NCI-H748 treated with DMSO at 0.1 percent for 48 hours (cell line): ENCODE results near the gene FANCC.

ENCODE experiments used
- DNase-seq: peaks from one replicate; lab custom pipeline; 2025; lab: John Stamatoyannopoulos, UW

Gene FANCC

DNA sequence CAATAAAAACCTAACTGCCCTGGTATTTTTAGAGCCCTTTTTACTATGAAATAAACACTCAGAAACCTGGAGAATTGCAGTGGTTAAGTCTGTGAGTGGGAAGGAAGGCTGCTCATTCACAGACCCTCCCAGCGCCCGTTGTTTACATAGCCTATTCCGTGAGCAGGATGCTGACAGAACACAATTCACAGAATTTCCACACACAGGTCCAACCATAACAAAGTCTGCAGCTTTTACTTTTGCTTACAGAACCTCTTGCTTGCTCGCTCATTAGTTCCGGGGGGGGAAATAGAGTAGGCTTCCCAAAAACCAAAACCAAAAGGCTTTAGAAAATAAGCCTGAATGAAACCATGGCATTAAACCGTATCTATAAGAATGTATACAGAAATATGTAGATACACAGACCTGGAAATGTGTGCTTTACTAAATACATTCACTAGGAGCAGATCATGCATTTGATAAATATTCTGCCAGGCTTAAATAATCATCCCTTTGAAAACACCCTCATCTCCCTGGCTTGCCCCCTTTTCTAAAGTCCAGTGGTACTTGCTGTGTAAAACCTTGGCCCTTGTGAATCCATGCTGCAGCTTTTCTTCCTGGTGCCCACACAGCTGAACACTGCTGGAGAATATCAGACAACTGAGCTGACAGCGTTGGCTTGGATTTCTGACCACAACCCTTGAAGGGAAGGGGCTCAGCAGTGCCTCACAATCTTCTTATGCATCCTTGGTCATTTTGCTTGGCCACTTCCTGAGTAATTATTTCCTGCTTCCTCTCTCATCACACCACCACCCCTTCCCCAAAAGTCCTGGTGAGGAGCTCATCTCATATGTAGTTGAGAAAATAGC, 128.0 kb downstream of the FANCC start:
- DNase-seq, result no peak

GRCh38 chr9:95188459-95188858, 129.1 kb downstream of the FANCC start:
- DNase-seq, result no peak

- no peak for DNase-seq
Observed at GRCh38 chr9:95185956-95186355, 131.6 kb downstream of the FANCC start.

DNA sequence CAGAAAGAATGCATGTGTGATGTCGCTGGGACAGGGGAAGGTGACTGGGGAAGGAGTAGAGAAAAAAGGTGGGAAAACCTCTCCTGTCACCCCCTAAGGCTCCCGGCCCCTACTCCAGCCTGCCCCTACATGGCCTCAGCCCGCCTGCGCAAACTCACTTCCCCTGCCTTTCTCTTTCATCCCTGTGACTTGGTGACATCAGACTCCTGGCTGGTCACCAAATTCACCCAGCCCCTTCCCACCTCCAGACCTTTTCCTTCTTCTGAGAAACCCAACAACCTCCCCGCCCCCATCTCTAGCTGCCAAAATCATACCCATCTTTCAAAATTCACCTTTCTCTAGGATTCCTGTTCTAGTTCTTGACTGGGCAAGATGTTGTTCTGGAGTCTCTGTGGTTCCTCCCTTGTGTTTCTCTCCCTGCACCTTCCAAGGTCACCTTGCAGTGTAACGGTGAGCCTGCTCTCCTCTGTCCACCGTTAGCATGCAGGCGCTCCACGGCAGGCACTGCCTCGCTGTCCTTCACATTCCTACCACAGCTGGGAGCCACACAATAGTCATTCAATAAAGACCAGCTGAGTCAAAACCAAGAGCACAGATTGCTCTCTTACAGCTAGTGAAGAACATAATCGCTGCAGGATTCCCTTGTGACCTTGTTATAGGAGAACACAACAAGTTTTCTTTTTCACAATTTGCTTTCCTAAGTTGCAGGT, 134.5 kb downstream of the FANCC start:
- no peak for DNase-seq

DNA sequence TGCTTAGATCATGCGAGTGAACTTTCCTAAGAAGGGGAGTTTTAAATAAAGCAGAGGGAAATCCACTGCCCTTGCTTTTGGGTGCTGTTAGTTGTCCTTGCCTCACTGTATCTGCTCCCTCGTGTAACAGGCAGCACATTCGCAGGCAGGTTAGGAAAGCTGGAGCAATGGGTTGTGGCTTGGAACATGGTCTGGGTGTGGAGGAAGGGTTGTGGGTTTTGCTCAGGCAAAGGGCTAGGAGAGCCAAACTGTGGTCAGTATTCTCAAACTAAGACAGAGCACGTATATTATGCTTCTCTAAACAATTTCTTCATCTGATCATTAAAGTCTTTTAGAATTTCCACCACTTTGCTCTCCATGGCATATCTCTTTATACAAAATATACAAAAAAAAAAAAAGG, 135.7 kb downstream of the FANCC start:
- no peak for DNase-seq

DNA sequence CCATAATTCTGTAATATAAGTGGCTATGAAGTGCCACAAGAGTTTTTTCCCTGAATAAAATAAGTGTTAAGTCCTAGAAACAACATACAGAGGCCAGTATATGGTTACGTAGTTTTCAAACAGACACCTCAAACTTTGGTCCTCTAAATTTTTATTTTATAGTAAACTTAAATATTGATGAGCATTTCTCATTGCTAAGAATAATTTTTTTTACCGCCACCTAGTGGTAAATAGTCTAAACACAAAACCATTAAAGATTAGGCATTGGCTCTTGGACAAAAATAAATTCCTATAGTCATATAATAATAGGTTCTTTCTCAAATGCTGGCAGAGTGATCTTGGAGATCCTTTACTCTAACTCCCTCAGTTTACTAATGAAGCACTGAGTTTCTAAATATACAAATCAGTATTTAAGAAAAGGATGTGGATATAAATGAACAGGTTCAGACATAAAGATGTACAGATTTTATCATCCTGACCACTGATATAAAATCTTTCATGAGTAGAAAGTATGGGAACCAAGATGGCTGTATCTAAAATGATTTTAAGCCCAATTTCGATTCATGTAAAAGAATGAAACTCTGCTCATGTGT, 136.2 kb downstream of the FANCC start:
- DNase-seq, result no peak

DNA sequence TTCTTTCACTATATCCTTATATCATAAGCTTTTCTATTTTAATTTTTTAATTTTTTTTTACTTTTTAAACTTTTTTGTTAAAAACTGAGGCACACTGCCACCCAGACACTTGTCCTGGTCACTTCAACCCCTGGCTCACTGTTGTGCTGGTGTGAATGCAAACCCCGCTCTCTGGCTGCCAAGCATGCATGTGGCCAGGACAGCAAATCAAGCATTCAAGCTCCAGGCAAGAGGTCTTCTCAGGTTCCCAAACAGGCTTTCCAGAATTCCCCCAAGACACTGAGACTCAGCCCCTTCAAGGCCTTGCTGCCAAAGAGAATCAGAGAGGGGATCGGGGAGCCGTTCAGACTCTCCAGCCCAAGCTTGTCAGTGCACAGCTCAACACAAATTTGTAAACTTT, 139.9 kb downstream of the FANCC start:
- DNase-seq, result no peak

DNA sequence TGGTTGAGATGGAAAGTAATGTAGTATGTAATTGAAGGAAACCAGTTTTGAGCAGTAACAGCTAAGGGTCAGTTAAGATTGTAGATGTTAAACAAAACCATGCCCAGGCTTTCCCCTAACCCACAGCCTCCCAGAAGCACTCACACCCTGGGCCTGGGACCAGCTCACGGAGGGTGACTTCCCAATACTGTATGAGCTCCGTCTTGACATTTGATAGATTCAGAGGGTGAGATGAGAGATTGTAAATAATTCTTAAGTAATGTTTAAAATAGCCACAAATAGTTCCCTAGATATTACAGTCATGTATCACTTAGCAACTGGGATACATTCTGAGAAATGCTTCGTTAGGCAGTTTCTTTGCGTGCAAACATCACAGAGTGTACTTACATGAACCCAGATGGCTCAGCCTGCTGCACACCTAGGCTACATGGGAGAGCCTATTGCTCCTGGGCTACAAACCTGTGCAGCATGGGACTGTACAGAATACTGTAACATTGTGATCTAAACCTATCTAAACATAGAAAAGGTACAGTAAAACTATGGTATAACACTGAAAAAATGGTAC, 140.7 kb downstream of the FANCC start:
- DNase-seq, result no peak

DNA sequence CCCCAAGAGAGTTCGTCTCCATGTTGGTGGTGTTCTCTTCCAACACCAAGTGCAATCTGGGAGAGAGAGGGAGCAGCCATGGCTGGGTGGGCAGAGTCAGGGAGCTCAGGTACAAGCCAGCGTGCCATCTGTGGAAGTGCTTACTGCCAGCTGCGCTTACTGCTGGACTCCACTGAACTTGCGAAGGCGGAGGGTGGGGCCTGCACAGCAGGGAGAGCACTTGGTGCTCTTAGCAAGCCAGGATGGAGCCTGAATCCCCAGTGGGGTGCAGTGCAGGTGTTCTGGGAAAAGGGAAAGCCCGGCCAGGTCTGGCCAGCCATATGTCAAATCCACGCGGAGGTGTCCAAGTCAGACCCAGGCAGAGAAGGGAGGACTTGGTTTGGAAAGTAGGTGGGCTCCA, 142.0 kb downstream of the FANCC start:
- no peak for DNase-seq

DNA sequence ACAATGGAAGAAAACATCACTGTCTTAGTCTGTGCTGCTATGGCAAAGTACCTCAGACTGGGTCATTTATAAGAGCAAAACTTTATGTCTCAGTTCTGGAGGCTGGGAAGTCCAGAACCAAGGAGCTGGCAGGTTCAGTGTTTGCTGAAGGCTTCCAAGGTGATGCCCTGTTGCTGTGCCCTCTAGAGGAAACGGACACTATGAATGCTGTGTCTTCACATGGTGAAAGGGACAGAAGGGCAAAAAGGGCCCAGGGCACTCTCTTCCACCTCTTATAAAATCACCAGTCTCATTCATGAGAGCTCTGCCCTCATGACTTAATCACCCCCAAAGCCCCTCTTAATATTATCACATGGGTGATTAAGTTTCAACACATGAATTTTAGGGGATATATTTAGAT, 143.5 kb downstream of the FANCC start:
- DNase-seq, result no peak

DNA sequence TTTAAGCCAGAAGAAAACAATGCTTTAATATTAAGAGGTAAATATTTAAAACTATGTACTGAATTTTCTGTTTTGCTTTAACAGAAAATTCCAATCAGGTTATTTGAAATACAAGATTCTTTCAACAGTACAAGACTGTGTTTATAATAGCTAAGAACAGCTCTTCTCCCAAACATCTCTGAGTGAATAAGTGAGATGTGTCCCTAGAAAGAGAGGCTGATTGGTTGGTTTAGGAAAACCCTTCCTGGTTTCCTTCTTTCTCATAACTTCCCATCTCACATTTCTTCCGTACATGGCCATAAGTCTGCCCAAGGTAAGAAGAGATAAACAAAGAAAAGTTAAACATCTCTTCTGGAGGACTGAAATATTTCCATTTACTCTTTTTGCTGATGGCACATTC, 145.9 kb downstream of the FANCC start:
- no peak for DNase-seq

- peak; percentile 59 for DNase-seq
Observed at GRCh38 chr9:95171001-95171400, 146.5 kb downstream of the FANCC start.

DNA sequence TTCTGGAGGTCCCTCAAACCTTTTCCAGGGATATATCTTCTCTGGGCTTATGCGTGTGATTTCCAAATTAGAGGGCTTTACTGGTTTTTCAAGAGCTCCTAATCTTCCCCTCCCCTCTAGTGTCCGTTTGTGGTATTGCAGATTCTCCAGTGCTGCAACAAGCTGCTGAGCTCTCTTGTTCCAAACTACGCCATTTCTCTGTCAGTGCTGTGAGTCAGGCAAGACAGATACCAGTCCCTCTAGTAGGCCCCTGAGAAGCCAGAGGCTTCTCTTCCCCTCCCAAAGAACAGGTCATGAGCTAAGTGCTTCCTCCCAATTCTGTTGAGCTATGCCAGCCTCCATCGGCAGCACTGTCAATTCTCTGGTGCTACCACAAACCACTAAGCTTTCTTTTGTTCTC, 149.5 kb downstream of the FANCC start:
- peak; percentile 31 for DNase-seq

DNA sequence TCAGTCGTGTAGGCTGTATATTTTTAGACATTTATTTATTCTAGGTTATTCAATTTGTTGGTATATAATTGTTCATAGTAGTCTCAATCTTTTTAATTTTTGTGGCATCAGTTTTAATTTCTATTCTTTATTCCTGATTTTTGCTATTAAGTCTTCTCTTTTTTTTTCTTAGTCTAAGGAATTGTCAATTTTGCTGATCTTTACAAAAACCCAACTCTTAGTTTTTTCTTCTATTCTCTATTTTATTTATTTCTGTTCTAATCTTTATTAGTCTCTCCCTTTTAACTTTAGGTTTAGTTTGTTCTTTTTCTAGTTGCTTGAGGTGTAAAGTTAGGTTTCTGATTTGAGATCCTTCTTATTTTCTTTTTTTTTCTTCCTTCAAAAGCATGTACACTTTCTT, 152.5 kb downstream of the FANCC start:
- no peak for DNase-seq

DNA sequence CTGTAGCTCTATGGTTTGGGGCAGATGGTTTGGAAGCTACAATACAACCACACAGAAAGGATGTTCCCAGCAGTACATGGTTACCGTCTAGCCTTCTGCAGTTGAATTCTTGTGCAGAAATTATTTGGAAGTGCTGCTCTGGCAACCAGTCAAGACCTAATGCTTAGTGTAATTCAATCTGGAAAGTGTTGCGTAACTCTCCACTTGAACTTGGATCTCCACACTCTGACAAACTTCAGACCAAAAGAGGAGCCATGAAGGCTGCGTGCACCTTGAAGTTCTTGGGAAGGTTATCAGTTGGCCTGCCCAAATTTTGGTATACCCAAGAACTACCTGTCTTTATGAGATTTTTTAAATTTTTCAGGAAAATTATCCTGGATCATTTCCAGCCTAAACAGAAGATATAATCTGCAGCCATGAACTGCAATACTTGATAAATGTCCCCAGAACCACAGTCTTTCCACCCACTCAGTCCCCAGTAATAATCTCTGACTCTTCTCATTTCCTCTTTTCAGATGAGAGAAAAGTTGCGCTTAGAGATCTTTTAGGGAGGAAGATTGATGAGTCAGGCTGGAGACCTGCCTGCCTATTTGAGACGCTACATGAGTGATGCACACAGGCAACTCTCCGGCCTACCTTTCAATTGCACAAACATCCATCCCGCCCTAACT, 159.9 kb downstream of the FANCC start:
- DNase-seq, result no peak

DNA sequence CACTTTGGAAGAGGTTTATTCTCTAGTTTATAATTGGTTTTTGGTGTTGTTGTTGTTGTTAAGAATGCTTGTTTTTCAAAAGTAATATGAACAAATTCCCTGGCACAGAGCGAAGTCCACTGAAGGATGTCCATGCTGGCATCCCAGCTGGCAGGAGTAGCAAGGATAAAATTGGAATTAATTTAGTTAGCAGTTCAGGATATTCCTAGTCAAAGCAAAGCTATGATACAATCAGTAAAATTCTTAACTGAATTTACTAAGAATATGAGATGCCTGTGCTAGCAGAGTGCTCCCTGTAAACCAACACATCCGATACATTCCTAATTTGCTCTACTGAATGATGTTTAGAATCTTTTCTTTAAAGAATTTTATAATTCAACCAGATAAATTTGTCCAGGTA, 161.4 kb downstream of the FANCC start:
- no peak for DNase-seq

- no peak for DNase-seq
Observed at GRCh38 chr9:95155220-95155619, 162.3 kb downstream of the FANCC start.

DNA sequence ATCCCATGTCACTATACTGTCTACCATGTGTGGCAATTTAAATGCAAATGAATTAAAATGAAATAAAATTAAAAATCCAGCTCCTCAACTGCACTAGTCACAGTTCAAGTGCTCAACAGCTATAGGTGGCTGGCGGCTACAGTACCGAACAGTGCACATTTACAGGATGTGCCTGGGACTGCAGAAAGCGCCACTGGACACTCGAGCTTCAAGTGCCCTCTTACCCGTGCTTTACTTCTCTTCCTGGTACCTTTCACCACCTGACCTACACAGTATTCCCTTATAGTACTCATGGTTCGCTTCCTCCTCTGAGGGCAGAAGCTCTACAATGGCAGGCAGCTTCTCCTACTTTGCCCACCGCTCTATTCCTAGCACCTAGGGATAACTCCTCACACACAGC, 166.6 kb downstream of the FANCC start:
- DNase-seq, result no peak

- DNase-seq, result no peak
Observed at GRCh38 chr9:95148208-95148520, 169.3 kb downstream of the FANCC start.

DNA sequence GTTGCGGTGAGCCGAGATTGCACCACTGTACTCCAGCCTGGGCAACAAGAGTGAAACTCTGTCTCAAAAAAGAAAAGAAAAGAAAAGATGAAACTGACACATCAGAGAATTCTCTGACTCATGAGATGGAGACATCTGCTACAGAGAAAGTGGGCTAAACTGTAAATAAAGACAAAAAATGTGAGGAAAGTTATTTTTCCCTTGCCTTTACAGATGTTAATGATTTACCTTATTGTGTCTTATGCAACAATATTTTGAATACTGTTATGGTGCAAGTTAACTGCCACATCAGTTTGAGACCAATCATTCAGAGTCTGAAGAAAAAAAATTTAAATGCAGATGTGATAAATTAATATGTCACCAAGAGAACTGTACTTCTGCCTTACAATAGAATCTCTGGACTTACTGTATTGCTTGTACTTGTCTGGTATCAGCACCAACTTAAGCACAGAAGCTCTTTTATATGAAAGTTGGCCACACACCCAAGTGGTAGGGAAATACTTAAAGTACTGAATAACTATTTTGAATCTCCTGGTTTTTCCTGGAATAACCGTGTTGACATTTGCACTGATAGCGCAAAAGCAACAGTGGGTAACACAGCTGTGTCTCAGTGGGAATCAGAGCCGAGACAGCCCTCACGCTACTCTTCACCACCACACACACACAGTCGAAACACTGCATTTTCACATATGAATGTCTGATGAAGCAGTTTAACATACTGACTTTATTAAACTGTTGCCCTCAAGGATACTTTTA, 169.9 kb downstream of the FANCC start:
- DNase-seq, result no peak
